DMS 273 (cell line): Measurements from ENCODE around the gene FGFRL1.

Source experiments
- DNase-seq: peaks from one replicate; lab custom pipeline; 2025; ENCODE audit not compliant: unreplicated experiment; lab: John Stamatoyannopoulos, UW

The FGFRL1 gene

DNA sequence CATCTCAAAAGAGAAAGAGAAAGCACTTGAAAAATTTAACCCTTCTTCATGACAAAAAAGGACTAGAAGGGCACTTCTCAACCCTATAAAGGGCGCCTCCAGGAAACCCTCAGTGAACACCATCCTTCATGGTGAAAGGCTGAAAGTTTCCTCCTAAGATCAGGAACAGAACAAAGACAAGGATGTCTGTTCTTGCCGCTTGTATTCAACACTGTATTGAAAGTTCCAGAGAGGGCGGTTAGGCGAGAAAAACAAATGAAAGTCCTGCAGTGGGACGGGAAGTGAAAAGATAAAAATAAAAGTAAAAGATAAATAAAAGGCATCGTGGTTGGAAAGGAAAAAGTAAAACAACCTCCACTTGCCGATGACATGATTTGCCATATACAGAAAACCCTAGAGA, 51.0 kb downstream of the FGFRL1 start:
- no peak for DNase-seq

DNA sequence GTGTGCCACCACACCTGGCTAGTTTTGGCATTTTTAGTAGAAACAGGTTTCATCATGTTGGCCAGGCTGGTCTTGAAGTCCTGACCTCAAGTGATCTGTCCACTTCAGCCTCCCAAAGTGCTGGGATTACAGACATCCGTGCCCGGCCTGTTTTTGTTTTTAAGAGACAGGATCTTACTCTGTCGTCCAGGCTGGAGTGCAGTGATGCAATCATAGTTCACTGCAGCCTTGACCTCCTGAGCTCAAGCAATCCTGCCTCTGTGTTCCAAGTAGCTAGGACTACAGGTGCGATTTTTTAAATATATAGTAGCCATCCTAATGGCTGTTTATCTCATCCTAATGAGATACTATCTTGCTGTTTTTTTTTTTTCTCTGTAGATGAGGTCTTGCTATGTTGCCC, 54.3 kb downstream of the FGFRL1 start:
- DNase-seq, result no peak

DNA sequence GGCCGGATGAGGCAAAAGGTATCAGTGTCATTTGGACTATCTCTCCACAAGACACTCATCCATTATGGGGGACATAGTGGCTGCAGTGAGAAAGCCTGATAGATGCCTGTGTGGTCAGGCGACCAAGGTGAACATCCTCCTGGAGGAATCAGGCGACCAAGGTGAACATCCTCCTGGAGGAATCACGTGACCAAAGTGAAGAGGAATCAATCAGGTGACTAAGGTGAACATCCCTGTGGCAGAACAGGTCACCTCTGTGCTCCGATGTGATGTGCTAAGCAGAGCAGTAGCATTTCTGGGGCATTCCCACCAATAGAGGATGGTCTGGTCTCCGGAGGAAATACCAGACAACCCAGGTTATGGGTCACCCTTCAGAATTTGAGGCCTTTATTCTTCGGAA, 58.0 kb downstream of the FGFRL1 start:
- DNase-seq, result no peak

DNA sequence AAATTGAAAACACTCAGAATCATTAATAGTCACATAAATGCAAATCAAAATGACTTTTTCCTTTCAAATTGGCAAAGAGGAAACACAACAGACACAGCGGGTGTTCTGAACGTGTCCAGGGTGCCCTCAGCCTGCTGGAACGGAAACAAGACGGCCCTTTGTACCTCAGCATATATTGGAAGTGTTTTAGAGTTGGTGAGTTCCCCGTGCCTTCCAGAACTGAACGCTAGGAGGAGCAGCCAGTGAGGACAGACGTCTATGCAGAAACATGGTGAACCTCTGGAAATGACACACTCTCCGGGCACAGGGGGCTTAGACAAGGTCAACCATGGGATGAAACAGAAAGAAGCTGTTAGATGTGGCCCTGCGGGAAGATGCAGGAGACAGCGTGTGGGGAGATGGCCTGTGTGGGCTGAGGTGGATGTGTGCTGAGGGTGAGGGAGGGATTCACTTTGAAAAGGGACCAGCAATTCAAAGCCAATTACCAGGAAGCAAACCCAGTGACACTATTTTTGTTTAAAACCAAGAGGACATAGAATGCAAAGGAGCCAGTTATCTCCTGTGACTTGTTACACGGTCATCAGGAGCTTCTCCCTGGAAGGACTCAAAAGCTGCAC, 61.5 kb downstream of the FGFRL1 start:
- DNase-seq, result no peak

DNA sequence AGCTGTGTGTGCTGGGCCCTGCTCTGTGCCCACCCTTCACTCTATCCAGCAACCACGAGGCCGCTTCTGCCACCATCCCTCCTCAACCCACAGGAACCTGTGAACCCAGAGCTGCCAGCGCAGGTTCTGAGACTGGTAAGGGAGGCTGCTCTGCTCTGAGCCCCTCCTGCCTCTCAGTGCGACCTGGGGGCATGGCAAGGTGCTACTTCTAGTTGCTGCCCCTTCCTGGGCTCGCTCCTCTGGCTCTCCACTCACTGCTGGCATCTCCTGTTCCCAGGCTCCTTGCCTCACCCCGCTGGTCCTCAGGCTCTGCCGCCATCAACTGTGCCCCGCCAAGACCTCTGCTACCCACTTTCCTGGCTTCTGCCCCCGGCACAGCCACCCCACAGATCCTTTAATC, 62.7 kb downstream of the FGFRL1 start:
- DNase-seq, result no peak

DNA sequence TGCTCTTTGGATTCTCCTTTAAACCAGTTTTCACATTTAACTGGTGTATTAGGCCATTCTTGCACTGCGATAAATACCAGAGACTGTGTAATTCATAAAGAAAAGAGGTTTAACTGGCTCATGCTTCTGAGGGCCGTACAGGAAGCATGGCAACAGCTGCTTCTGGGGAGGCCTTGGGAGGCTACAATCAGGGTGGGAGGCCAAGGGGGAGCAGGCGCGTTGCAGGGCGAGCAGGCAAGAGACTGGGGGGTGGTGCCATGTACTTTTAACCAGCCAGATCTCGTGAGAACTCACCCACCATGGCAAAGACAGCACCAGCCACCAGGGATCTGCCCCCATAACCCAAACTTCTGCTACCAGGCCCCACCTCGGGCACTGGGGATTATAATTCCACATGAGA, 63.8 kb downstream of the FGFRL1 start:
- no peak for DNase-seq

DNA sequence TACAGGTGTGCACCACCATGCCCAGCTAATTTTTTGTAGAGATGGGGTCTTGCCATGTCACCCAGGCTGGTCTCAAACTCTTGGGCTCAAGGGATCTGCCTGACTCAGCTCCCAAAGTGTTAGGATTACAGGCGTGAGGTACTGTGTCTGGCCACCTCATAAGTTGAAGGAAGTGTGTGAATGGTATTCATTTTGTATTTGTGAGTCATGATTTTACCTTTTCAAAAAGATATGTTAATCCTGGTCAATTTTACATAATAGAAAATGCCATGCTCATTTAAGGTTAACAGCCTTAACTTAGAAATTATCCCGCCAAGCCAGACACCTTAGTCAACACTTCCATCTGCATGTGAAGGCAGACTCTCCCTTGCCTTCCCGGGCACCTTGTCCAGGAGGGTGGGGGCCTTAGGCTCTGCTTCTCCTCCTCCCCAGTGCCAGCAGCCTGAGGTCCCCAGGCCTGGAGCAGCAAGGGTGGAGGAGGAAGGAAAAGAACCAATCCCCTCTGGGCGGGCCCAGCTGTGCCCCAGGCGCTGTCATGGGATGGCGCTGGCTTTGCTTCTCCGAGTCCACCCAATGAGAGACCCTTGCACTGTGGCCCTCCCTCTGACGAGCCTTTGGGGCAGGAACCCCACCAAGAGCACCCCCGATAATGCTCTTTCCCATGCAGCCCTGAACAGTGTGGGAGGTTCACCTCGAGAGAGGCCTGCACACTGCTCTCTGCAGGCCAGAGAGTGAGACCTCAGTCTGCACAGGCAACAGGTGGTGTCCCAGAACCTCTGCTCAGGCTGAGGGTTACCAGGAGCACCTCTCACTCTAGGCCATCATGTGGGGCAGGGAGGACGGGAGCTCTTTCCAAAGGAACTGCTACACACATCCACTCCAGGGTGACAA, 64.6 kb downstream of the FGFRL1 start:
- no peak for DNase-seq
